ENCODE measurements around the gene P2RY2. TPM values are rescaled to one million over a fixed set of nuclear protein-coding genes. Genes with fewer than 3 reads are reported as not detected.

The P2RY2 gene
- total and polyA plus RNA-seq, 2 of the 8 experiments (the other 6 are each of a cell fraction or from before 2014, with no cell fraction given): 1.0 to 1.5 TPM

DNA sequence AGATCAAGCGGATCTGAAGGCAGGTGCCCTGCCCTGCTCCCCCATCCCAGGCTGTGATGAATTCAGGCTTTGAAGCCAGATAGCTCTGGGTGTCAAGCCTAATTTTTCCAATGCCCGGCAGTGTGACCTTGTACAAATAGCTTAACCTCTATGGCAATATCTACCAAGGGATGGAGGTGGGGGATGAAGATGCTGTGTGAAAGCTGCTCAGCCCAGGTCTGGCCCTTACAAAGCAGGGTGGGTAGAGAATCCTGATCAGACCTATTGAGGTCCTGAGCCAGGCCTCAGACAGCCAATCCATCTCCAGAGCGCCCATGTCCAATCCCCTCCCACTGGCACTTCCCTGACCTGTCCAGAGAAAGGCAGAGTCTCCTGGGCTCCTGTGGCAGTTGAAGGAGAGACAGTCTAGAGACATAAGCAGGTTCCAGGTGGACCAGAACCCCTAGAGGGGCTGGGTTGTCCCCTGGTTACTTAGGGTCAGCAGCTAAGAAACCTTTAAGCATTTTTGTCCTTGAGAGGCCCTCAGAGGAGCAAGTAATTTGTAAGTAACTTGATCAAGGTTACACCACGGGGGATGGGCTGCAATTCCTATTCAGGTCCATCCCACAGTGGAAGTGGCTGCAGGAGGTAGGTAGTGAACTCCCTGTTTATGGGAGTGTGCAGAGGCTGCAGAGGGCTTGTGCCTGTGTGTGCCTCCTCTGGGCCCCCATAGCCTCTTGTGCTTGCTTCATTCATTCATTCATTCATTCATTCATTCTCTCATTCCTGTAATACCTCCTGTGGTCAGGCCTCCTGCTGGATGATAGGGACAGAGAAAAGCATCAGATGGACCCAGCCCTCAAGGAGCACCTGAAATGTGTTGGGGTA is 10.4 kb downstream of the P2RY2 start (continued):
- TF ChIP-seq RNF2 (IDR thresholded peaks at IDR 0.05; ENCODE audit: borderline replicate concordance, low read depth, low read length, missing control alignments, poor library complexity, severe bottlenecking) (no peak), KDM4A (IDR thresholded peaks at IDR 0.05; ENCODE audit: low read depth, low read length, severe bottlenecking) (no peak), POLR2A (IDR thresholded peaks at IDR 0.05; ENCODE audit: control extremely low read depth in 1 of 2, low read depth in 2 of 2, low read length in 2 of 2) (no peak), TAF7 (optimal IDR thresholded peaks at IDR 0.05; ENCODE audit: borderline replicate concordance, low read depth, low read length) (no peak), SIN3A (conservative IDR thresholded peaks at IDR 0.05 in 1 of 2, IDR thresholded peaks at IDR 0.05 in 1 of 2; ENCODE audit: low read depth in 1 of 2, low read length in 2 of 2) (no peak), MAFK (IDR thresholded peaks at IDR 0.05; ENCODE audit: low read depth, low read length) (no peak), CBX5 (IDR thresholded peaks at IDR 0.05; ENCODE audit: low read depth, low read length) (no peak), RXRA (IDR thresholded peaks at IDR 0.05; ENCODE audit: insufficient read depth, low read depth, low read length) (no peak)
